GM18511 (cell line): ENCODE data around the gene SPATA32.

Experiments used
- ATAC-seq: cut with Tn5 transposase; IDR thresholded peaks from one replicate; pipeline ENCODE4 v1.9.1; 2021; ENCODE audit warnings: mild to moderate bottlenecking, moderate library complexity; ENCODE audit not compliant: unreplicated experiment

SPATA32 gene

GRCh38 chr17:45231481-45232116 is 30.3 kb downstream of the SPATA32 start:
- no peak for ATAC-seq

- no peak for ATAC-seq
Measured at GRCh38 chr17:45230787-45231480, 31.0 kb downstream of the SPATA32 start.

GRCh38 chr17:45230410-45230786 is 31.5 kb downstream of the SPATA32 start:
- no peak for ATAC-seq

- no peak for ATAC-seq
Measured at GRCh38 chr17:45229681-45230409, 32.0 kb downstream of the SPATA32 start.

GRCh38 chr17:45228763-45229539 is 32.9 kb downstream of the SPATA32 start:
- peak; percentile 38 for ATAC-seq

- no peak for ATAC-seq
Measured at GRCh38 chr17:45227926-45228762, 33.8 kb downstream of the SPATA32 start.

GRCh38 chr17:45227101-45227925 is 34.6 kb downstream of the SPATA32 start:
- ATAC-seq: peak; percentile 26

GRCh38 chr17:45226576-45226975 is 35.3 kb downstream of the SPATA32 start:
- ATAC-seq: no peak

GRCh38 chr17:45225964-45226530 is 35.8 kb downstream of the SPATA32 start:
- peak; percentile 50 for ATAC-seq

GRCh38 chr17:45225051-45225700 is 36.7 kb downstream of the SPATA32 start:
- ATAC-seq: no peak

GRCh38 chr17:45224671-45225050 is 37.2 kb downstream of the SPATA32 start:
- ATAC-seq: no peak

- no peak for ATAC-seq
Measured at GRCh38 chr17:45223539-45224528, 38.1 kb downstream of the SPATA32 start.

GRCh38 chr17:45222996-45223538 is 38.8 kb downstream of the SPATA32 start:
- no peak for ATAC-seq

- ATAC-seq: no peak
Measured at GRCh38 chr17:45222289-45222995, 39.5 kb downstream of the SPATA32 start.

GRCh38 chr17:45222014-45222288 is 39.9 kb downstream of the SPATA32 start:
- ATAC-seq: no peak

- no peak for ATAC-seq
Measured at GRCh38 chr17:45221081-45222013, 40.5 kb downstream of the SPATA32 start, which contains the start of gene FMNL1. TSS of gene FMNL1 (plus strand) at chr17:45221885. CDS start at chr17:45222125, 240 bp downstream.
